Measurements from ENCODE around the gene SACM1L.
A peak's percentile ranks its signal among the peaks of the same experiment; 100 is the strongest.
"Not testable (repeated sequence)": the region's sequence is repeated elsewhere in the genome, so short reads cannot be mapped to it uniquely, and the experiment has no call there.

SACM1L gene

DNA sequence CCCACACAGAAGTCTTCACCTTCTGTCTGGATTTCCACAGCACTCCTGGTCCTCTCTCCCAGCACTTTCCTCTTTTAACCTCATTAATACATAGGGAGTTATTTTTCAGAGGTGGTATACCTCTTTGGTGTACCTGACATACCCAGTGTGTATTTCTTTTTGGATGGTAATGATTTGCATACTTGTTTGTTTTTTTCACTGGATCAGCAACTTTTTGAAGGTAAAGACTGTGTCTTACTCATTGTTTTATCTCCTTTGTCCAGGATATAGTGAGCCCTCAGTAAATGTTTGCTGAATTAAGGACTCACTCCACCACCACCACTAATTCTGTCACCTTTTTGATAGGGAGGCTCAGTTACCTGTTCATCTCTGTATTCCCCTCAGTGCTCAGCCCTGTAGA lies 52.1 kb downstream of the SACM1L start:
- DNase-seq (ENCODE audit: low read depth in 2 of 2) = no peak

GRCh38 chr3:45741742-45742460 lies 52.7 kb downstream of the SACM1L start:
- no peak for DNase-seq (ENCODE audit: low read depth in 2 of 2)

DNA sequence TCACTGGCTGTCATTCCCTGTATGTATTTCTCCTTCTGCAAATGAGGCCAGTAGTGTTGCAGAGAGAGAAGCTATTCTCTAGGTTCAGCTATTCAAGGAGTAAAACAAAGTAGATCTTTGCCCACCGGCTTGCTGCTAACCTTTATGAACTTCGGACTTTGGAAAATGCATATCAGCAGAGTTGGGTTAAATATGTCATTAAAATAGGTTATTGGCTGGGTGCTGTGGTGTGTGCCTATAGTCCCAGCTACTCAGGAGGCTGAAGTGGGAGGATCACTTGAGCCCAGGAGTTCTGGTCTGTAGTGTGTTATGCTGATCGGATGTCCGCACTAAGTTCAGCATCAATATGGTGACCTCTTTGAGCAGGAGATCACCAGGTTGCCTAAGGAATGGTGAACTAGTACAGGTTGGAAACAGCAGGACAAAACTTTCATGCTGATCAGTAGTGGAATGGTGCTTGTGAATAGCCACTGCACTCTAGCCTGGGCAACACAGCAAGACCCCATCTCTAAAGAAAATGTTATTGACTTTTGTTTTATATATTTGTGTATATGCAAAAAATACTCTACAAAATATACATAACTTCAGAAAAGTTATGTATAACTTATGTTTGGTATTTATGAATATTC lies 53.4 kb downstream of the SACM1L start:
- no peak for DNase-seq (ENCODE audit: low read depth in 2 of 2)

- DNase-seq (ENCODE audit: low read depth in 2 of 2) = no peak
Observed at GRCh38 chr3:45746165-45746776, 57.1 kb downstream of the SACM1L start.

DNA sequence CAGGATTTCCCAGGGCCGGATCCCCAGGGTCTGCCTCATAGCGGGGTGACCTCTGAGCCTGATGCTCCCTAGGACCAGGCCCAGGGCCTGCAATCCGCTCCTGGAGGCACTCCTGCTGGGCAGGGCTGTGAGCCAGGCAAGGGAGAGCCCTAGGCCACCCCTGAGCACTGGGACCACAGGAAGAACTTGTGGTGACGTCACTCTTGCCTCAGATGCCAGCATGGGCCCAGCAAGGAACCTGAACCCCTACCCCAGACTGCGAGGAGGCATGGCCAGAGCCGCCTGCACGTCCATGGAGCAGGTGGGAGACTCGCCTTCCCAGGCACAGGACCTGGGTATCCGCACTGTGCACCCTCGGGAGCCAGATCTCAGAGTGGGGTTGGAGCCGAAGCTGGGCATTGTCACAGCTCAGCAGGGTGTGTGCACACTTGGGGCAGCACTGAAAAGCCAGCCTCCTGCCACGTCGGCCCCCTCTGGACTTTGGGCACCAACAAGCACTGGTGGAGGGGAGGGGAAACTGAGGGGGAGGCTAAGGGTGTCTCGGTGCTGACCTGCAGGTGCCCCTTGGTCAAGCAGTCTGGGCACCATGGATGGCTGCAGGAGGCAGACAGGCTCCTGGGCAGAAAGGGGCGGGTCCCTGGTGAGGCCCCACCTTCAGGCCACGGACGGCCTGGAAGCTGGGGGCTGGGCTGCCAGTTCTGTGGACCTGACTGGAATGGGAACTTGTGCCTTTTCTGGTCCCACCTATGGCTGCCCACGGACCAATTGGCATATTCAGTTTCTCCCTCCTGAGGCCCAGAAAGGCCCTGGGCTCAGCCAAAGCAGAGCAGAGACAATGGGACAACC lies 57.8 kb downstream of the SACM1L start:
- DNase-seq (ENCODE audit: low read depth in 2 of 2) = no peak

GRCh38 chr3:45748068-45748467 lies 58.9 kb downstream of the SACM1L start:
- no peak for DNase-seq (ENCODE audit: low read depth in 2 of 2)

- DNase-seq (ENCODE audit: low read depth in 2 of 2) = not testable (repeated sequence)
Observed at GRCh38 chr3:45749036-45749600, 59.9 kb downstream of the SACM1L start.

DNA sequence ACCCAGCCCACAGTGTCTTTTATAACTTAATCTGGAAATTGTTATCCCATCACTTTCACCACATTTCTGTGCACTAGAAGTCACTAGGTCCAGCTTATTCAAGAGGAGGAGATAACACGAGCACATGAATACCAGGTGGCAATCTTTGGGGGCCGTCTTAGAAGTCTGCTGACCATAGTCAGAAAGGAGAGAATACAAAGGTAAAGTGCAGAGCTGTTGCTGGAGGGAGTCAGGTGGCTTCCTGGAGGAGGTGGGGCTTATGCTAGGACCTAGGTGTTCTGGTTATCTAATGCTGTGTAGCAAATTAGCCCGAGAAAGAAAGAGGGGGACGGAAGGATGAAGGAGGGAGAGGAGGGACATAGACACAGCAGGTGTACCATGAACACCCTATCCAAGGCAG lies 60.7 kb downstream of the SACM1L start:
- no peak for DNase-seq (ENCODE audit: low read depth in 2 of 2)

GRCh38 chr3:45751537-45752242 lies 62.5 kb downstream of the SACM1L start:
- no peak for DNase-seq (ENCODE audit: low read depth in 2 of 2)

- no peak for DNase-seq (ENCODE audit: low read depth in 2 of 2)
Observed at GRCh38 chr3:45753095-45753494, 63.9 kb downstream of the SACM1L start.

- DNase-seq (ENCODE audit: low read depth in 2 of 2) = no peak
Observed at GRCh38 chr3:45754461-45754860, 65.3 kb downstream of the SACM1L start.

DNA sequence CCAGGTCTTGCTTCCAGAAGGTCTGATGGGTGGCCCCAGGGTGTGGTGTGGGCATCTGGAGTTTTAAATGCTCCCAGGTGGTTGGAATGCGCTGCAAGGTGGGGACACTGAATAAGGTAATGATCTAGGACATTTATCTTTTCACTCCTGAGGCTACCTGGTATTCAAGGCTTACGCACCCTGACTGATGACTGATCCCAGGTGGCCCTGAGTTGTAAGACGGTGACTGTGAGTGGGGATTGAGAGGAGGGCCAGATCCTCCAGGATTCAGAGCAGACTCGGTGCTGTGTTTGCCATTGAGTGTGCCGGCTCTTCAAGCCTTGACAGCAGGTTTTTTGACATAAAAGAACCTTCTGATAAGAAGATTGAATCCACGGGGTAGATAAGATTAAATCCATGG lies 66.9 kb downstream of the SACM1L start:
- DNase-seq (ENCODE audit: low read depth in 2 of 2) = no peak

DNA sequence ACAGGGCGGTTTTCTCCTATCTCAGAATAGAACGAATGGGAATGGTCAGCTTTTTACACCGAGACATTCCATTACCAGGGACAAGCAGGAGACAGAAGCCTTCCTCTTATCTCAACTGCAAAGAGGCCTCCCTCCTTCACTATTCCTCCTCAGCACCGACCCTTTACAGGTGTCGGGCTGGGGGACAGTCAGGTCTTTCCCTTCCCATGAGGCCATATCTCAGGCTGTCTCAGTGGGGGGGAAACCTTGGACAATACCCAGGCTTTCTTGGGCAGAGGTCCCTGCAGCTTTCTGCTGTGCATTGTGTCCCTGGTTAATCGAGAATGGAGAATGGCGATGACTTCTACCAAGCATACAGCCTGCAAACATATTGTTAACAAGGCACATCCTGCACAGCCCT lies 67.9 kb downstream of the SACM1L start:
- not testable (repeated sequence) for DNase-seq (ENCODE audit: low read depth in 2 of 2)

GRCh38 chr3:45758871-45759270 lies 69.7 kb downstream of the SACM1L start:
- no peak for DNase-seq (ENCODE audit: low read depth in 2 of 2)

DNA sequence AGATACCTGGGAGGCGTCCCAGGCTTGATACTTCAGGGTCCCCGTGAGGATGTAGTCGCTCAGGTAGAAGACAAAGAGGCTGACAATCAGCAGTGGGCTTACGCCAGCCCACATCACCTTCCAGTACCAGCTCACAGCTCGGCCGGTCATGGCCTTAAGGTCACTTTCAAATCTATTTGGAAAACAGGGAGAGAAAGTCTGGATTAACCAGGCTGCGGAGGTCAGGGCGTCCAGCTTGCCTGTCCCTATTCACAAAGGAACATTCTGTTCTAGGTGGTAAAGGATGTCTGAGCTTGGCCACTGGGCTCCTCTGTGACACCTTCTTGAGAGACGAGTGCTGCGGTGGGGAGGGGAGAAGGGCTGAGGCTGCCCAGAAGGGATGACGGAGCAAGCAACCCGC lies 70.7 kb downstream of the SACM1L start:
- no peak for DNase-seq (ENCODE audit: low read depth in 2 of 2)

GRCh38 chr3:45760878-45761711 lies 71.9 kb downstream of the SACM1L start:
- DNase-seq (ENCODE audit: low read depth in 2 of 2) = peak; percentile 11 to 16

- DNase-seq (ENCODE audit: low read depth in 2 of 2) = no peak
Observed at GRCh38 chr3:45761831-45762230, 72.6 kb downstream of the SACM1L start.

GRCh38 chr3:45762647-45763302 lies 73.6 kb downstream of the SACM1L start:
- DNase-seq (ENCODE audit: low read depth in 2 of 2) = no peak

GRCh38 chr3:45763303-45763675 lies 74.1 kb downstream of the SACM1L start:
- DNase-seq (ENCODE audit: low read depth in 2 of 2) = no peak
